CD14-positive monocyte (primary cell): ENCODE results near the gene RDH12. TPM values are rescaled to one million over a fixed set of nuclear protein-coding genes. Genes with fewer than 3 reads are reported as not detected.
A peak's percentile ranks its signal among the peaks of the same experiment; 100 is the strongest.

Experiments used
- DNase-seq, 3 donors: peaks; one replicate each; pipeline ENCODE4 v3.0.0-alpha.2; 2011 to 2022
- H2AFZ ChIP-seq: 2 replicates; pipeline ENCODE4 v1.6.0; 2012; ENCODE audit warnings: mild to moderate bottlenecking, low read depth, low read length, inconsistent platforms; ENCODE audit not compliant: insufficient read depth, poor library complexity, severe bottlenecking
- H3K27ac ChIP-seq, 2 donors: 1 replicate in 1 of 2; 2 replicates in 1 of 2; pipeline ENCODE4 v1.5.1; 2012 to 2013; ENCODE audit warnings: low read length in 2 of 2, control low read depth in 1 of 2, inconsistent platforms in 1 of 2, low read depth in 1 of 2, mild to moderate bottlenecking in 1 of 2
- H3K27me3 ChIP-seq, 2 donors: one replicate each; pipeline versions ENCODE4 v1.6.0 to v1.6.1; 2011 to 2013; ENCODE audit warnings: low read length in 2 of 2; ENCODE audit not compliant: control insufficient read depth in 2 of 2, insufficient read depth in 2 of 2
- H3K36me3 ChIP-seq, 2 donors: replicated peaks in 1 of 2; 1 replicate in 1 of 2; 2 replicates in 1 of 2; pipeline versions ENCODE4 v1.5.1 to v1.6.1; 2012 to 2013; ENCODE audit warnings: low read length in 2 of 2, control low read depth in 1 of 2, inconsistent platforms in 1 of 2, mild to moderate bottlenecking in 1 of 2; ENCODE audit not compliant: insufficient read depth in 2 of 2, control insufficient read depth in 1 of 2
- H3K4me1 ChIP-seq, 2 donors: 1 replicate in 1 of 2; 2 replicates in 1 of 2; pipeline versions ENCODE4 v1.5.1 to v1.6.1; 2012 to 2013; ENCODE audit warnings: low read length in 2 of 2, control low read depth in 1 of 2, inconsistent platforms in 1 of 2, mild to moderate bottlenecking in 1 of 2, moderate library complexity in 1 of 2; ENCODE audit not compliant: insufficient read depth in 2 of 2, control insufficient read depth in 1 of 2
- H3K4me2 ChIP-seq: replicated peaks from 2 replicates; pipeline ENCODE3; 2012; ENCODE audit warnings: low read length, moderate library complexity, mild to moderate bottlenecking; ENCODE audit not compliant: poor library complexity, severe bottlenecking; ENCODE audit errors: extremely low read depth
- H3K4me3 ChIP-seq, 3 experiments: fragments of 200-600 bp in 1 of 3; sonication (generic) in 1 of 3; replicated peaks in 1 of 3; 1 replicate in 2 of 3; 2 replicates in 1 of 3; pipeline ENCODE4 v1.5.1; 2011 to 2013; ENCODE audit warnings: low read length in 3 of 3, mild to moderate bottlenecking in 3 of 3, control low read depth in 2 of 3, low read depth in 2 of 3, inconsistent platforms in 1 of 3, moderate library complexity in 1 of 3
- H3K79me2 ChIP-seq: 2 replicates; pipeline ENCODE4 v1.6.0; 2012; ENCODE audit warnings: mild to moderate bottlenecking, control low read depth, inconsistent platforms, low read length, moderate library complexity; ENCODE audit not compliant: insufficient read depth
- H3K9ac ChIP-seq: 2 replicates; pipeline ENCODE4 v1.6.0; 2017; ENCODE audit warnings: low read length, mild to moderate bottlenecking; ENCODE audit not compliant: insufficient read depth, poor library complexity, severe bottlenecking
- H3K9me3 ChIP-seq, 2 donors: replicated peaks in 1 of 2; 1 replicate in 1 of 2; 2 replicates in 1 of 2; pipeline versions ENCODE4 v1.5.1 to v1.6.1; 2012 to 2013; ENCODE audit warnings: low read length in 2 of 2, control low read depth in 1 of 2; ENCODE audit not compliant: control insufficient read depth in 1 of 2, insufficient read depth in 1 of 2
- H4K20me1 ChIP-seq: 2 replicates; pipeline ENCODE4 v1.6.0; 2012; ENCODE audit warnings: mild to moderate bottlenecking, low read length, control low read depth, moderate library complexity; ENCODE audit not compliant: insufficient read depth
- H3K27ac Mint-ChIP-seq, 7 donors: one replicate each; pipeline ENCODE4 v1.8.0; 2020; ENCODE audit warnings: mild to moderate bottlenecking in 7 of 7, mixed read lengths in 7 of 7, moderate library complexity in 6 of 7, inconsistent platforms in 2 of 7
- H3K27me3 Mint-ChIP-seq, 3 donors: one replicate each; pipeline ENCODE4 v1.8.0; 2021 to 2022; ENCODE audit warnings: low read depth in 3 of 3, mild to moderate bottlenecking in 3 of 3, mixed read lengths in 3 of 3, moderate library complexity in 3 of 3, inconsistent platforms in 1 of 3
- H3K36me3 Mint-ChIP-seq, 2 donors: one replicate each; pipeline ENCODE4 v1.8.0; 2020; ENCODE audit warnings: mixed read lengths in 2 of 2, inconsistent platforms in 1 of 2, mild to moderate bottlenecking in 1 of 2
- H3K4me1 Mint-ChIP-seq: one replicate; pipeline ENCODE4 v1.8.0; 2020; ENCODE audit warnings: mild to moderate bottlenecking, mixed read lengths
- H3K4me3 Mint-ChIP-seq, 2 donors: one replicate each; pipeline ENCODE4 v1.8.0; 2020; ENCODE audit warnings: mild to moderate bottlenecking in 2 of 2, mixed read lengths in 2 of 2, moderate library complexity in 1 of 2
- H3K9me3 Mint-ChIP-seq, 7 donors: one replicate each; pipeline ENCODE4 v1.8.0; 2020 to 2022; ENCODE audit warnings: mixed read lengths in 7 of 7, mild to moderate bottlenecking in 6 of 7, moderate library complexity in 6 of 7, inconsistent platforms in 2 of 7
- WGBS: methylation state at CpG from one replicate; pipeline ENCODE4 v1.1.5; 2013; ENCODE audit warnings: missing lambda C conversion rate; ENCODE audit not compliant: insufficient coverage; 5-methylcytosine and 5-hydroxymethylcytosine counted together
- intact Hi-C, 2 donors: fragments of 100-400 bp; cut with micrococcal nuclease; formaldehyde crosslinking; loops; one replicate each; pipeline versions ENCODE4 v1.15.0 to v1.15.1; 2023
- polyA plus RNA-seq, 3 donors: library from polyadenylated mRNA; depleted of rRNA in 1 of 3; unstranded in 2 of 3; stranded (reverse) in 1 of 3; fragments of 300-500 nt in 2 of 3; fragments of >200 nt in 1 of 3; fragmentation: Illumina TruSeq in 2 of 3; gene quantifications; 1 replicate in 2 of 3; 2 replicates in 1 of 3; pipeline ENCODE4 v1.2.3, GENCODE V29; 2012 to 2021
- TF ChIP-seq, protein P1 (sequence below): fragments of 200-600 bp; IDR thresholded peaks from one replicate; pipeline ENCODE4 v1.8.0; 2022; ENCODE audit warnings: antibody characterized with exemption, mild to moderate bottlenecking

RDH12 gene
- polyA plus RNA-seq, 3 donors = 0.17 TPM; not detected in 2

- H2AFZ ChIP-seq = no peak overlapping the region
- H3K4me1 ChIP-seq = peaks cover 4 to 5% of the 10 kb centered on the region in 2 donors
- peaks cover 0 to 3% of the 10 kb centered on the region in 2 donors for H3K9me3 ChIP-seq
- H3K4me3 ChIP-seq = no peak overlapping the region
- TF ChIP-seq, protein P1, sequence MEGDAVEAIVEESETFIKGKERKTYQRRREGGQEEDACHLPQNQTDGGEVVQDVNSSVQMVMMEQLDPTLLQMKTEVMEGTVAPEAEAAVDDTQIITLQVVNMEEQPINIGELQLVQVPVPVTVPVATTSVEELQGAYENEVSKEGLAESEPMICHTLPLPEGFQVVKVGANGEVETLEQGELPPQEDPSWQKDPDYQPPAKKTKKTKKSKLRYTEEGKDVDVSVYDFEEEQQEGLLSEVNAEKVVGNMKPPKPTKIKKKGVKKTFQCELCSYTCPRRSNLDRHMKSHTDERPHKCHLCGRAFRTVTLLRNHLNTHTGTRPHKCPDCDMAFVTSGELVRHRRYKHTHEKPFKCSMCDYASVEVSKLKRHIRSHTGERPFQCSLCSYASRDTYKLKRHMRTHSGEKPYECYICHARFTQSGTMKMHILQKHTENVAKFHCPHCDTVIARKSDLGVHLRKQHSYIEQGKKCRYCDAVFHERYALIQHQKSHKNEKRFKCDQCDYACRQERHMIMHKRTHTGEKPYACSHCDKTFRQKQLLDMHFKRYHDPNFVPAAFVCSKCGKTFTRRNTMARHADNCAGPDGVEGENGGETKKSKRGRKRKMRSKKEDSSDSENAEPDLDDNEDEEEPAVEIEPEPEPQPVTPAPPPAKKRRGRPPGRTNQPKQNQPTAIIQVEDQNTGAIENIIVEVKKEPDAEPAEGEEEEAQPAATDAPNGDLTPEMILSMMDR = no peak
- Mint-ChIP-seq H3K9me3 (peaks cover 0 to 15% (median 3%) of the 10 kb centered on the region in 7 donors), H3K27me3 (peaks cover 12 to 31% (median 14%) of the 10 kb centered on the region in 3 donors), H3K4me1 (peaks cover 10% of the 10 kb centered on the region), H3K4me3 (peak overlapping the region in 1 of 2 donors; percentile 56), H3K36me3 (no peaks in the 10 kb centered on the region), H3K27ac (no peak overlapping the region)
- peaks cover 10 to 18% of the 10 kb centered on the region in 2 donors for H3K27me3 ChIP-seq
- no peak for DNase-seq
- H3K4me2 ChIP-seq = no peak overlapping the region
- 7% methylated on average over 3 of the region's 3 CpGs for WGBS
- no peak overlapping the region for H3K9ac ChIP-seq
- no peak overlapping the region for H3K27ac ChIP-seq
- H3K79me2 ChIP-seq = no peaks in the 10 kb centered on the region
- intact Hi-C loops = no loop called here
- no peaks in the 10 kb centered on the region for H3K36me3 ChIP-seq
- no peaks in the 10 kb centered on the region for H4K20me1 ChIP-seq
Measured at GRCh38 chr14:67722293-67722692, 20.6 kb downstream of the RDH12 start.

DNA sequence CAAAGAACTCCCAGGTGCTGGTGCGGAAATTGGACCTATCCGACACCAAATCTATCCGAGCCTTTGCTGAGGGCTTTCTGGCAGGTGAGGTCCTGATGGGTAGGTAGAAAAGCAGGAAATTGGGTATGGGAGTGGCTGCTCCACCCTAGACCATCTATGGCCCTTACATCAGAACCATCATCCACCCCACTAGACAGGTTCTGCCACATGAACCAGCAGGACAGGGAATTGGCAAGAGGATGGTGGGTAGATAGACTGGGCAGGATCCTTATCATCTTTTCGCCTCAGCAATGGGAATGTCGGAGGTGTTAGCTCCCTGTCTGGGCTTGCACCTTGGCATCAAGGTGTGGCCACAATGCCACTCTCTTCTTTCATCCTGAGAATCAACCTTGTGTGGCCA lies 23.5 kb downstream of the RDH12 start:
- no peaks in the 10 kb centered on the region for H4K20me1 ChIP-seq
- H3K9me3 ChIP-seq = peaks cover 0 to 3% of the 10 kb centered on the region in 2 donors
- no peak overlapping the region for H3K9ac ChIP-seq
- no peak overlapping the region for H2AFZ ChIP-seq
- no peak for DNase-seq
- intact Hi-C loops = no loop called here
- H3K9me3 Mint-ChIP-seq = peaks cover 0 to 15% (median 3%) of the 10 kb centered on the region in 7 donors
- H3K27me3 Mint-ChIP-seq = peaks cover 13 to 28% (median 13%) of the 10 kb centered on the region in 3 donors
- H3K27me3 ChIP-seq = peaks cover 10 to 18% of the 10 kb centered on the region in 2 donors
- no CpG with 5 or more reads among the region's 5 CpGs for WGBS
- peaks cover 4 to 5% of the 10 kb centered on the region in 2 donors for H3K4me1 ChIP-seq
- H3K4me2 ChIP-seq = no peak overlapping the region
- H3K4me3 Mint-ChIP-seq = peak overlapping the region in 1 of 2 donors; percentile 17
- no peak overlapping the region for H3K27ac ChIP-seq
- H3K79me2 ChIP-seq = no peaks in the 10 kb centered on the region
- peaks cover 10% of the 10 kb centered on the region for H3K4me1 Mint-ChIP-seq
- H3K27ac Mint-ChIP-seq = no peak overlapping the region
- H3K4me3 ChIP-seq = no peak overlapping the region
- no peaks in the 10 kb centered on the region for H3K36me3 Mint-ChIP-seq
- H3K36me3 ChIP-seq = no peaks in the 10 kb centered on the region
- TF ChIP-seq, protein P1 = no peak
